ENCODE results near the gene VIPAS39. TPM values are rescaled to one million over a fixed set of nuclear protein-coding genes. Genes with fewer than 3 reads are reported as not detected.

VIPAS39 gene
- total RNA-seq, 1 experiment from 2014 or later = 16.8 TPM

- TF ChIP-seq, protein P1, sequence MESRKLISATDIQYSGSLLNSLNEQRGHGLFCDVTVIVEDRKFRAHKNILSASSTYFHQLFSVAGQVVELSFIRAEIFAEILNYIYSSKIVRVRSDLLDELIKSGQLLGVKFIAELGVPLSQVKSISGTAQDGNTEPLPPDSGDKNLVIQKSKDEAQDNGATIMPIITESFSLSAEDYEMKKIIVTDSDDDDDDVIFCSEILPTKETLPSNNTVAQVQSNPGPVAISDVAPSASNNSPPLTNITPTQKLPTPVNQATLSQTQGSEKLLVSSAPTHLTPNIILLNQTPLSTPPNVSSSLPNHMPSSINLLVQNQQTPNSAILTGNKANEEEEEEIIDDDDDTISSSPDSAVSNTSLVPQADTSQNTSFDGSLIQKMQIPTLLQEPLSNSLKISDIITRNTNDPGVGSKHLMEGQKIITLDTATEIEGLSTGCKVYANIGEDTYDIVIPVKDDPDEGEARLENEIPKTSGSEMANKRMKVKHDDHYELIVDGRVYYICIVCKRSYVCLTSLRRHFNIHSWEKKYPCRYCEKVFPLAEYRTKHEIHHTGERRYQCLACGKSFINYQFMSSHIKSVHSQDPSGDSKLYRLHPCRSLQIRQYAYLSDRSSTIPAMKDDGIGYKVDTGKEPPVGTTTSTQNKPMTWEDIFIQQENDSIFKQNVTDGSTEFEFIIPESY (IDR thresholded peaks at IDR 0.05; ENCODE audit: extremely low read depth, insufficient replicate concordance, low read length) = no peak
- TF ChIP-seq EGR1 (IDR thresholded peaks at IDR 0.05; ENCODE audit: low read depth) = no peak
- TF ChIP-seq EZH2 (IDR thresholded peaks at IDR 0.05) = no peak
- no peak for TF ChIP-seq POLR2AphosphoS5 (IDR thresholded peaks at IDR 0.05; ENCODE audit: low read depth, low read length)
- TF ChIP-seq YY1 (IDR thresholded peaks at IDR 0.05; ENCODE audit: extremely low read depth, insufficient replicate concordance, low read depth, low read length) = no peak
- no peak for TF ChIP-seq FOSL1 (IDR thresholded peaks at IDR 0.05; ENCODE audit: low read depth)
These were observed 18.8 kb downstream of the VIPAS39 start (continued) for GRCh38 chr14:77438596-77438995.

DNA sequence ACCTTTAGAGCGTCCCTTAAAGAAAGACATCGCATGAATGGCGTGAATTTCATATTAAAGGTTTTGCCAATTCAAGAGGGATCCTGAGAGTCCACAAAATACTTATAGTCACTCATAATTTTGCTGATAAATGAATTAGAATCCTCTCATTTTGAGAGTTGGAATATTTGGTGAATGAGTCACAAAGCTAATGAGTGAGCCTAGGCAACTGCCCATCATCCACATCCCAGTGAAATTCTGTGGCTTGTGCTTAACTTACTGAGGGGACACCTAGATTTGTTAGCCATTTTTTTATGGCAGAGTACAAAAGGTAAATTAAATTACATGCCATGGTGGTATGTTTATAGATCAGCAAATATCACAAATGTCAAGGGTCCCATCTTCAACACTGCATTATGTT, 21.4 kb downstream of the VIPAS39 start:
- no peaks in the 10 kb centered on the region for H3K27me3 ChIP-seq (ENCODE audit: insufficient read depth, low read length)
- no peak overlapping the region for H2AFZ ChIP-seq (ENCODE audit: low read depth, low read length, poor library complexity, severe bottlenecking)
- no peaks in the 10 kb centered on the region for H3K79me2 ChIP-seq (ENCODE audit: insufficient read depth, low read length)
- no peaks in the 10 kb centered on the region for H4K20me1 ChIP-seq (ENCODE audit: insufficient read depth)
- H3K4me2 ChIP-seq (ENCODE audit: low read length) = no peak overlapping the region
- TF ChIP-seq REST (IDR thresholded peaks at IDR 0.05; ENCODE audit: low read depth) (no peak), RAD21 (IDR thresholded peaks at IDR 0.05; ENCODE audit: low read depth) (no peak), JUND (IDR thresholded peaks at IDR 0.05) (no peak)
- intact Hi-C loops (cut with micrococcal nuclease) = no loop called here
- BruUV-seq (replicated peaks) = no TSS peak
- ChIA-PET POLR2A (no interaction called here), CTCF (no interaction called here), RAD21 (ENCODE audit: low non-redundant PET in 1 of 2, low total read pairs in 2 of 2, uncharacterized antibody in 2 of 2, unreplicated experiment in 2 of 2) (no interaction called here)
- H3K4me1 ChIP-seq (ENCODE audit: control insufficient read depth in 1 of 2, insufficient read depth in 2 of 2, low read length in 2 of 2) = no peaks in the 10 kb centered on the region
- ATAC-seq (no peak), DNase-seq (ENCODE audit: low read depth, low spot score) (no peak)
- no peaks in the 10 kb centered on the region for H3K9me3 ChIP-seq (ENCODE audit: control insufficient read depth in 1 of 2, insufficient read depth in 1 of 2, low read depth in 1 of 2, low read length in 2 of 2)
- H3K9ac ChIP-seq (ENCODE audit: low read length) = no peak overlapping the region
- H3K9me2 ChIP-seq (ENCODE audit: insufficient read depth) = no peaks in the 10 kb centered on the region
- H3K36me3 ChIP-seq (ENCODE audit: control insufficient read depth in 1 of 2, insufficient read depth in 2 of 2, low read length in 2 of 2) = peaks cover 8 to 21% of the 10 kb centered on the region in 2 experiments; a peak in 3 of 4 replicates
- H3K27ac ChIP-seq (ENCODE audit: low read depth, low read length) = no peak overlapping the region
- H3K4me3 ChIP-seq (replicated peaks in 1 of 2; ENCODE audit: low read depth in 1 of 2, low read length in 2 of 2) = no peak overlapping the region
